HG02571 (cell line): Measurements from ENCODE around the gene NUP210L.
"Not testable (repeated sequence)": the region's sequence is repeated elsewhere in the genome, so short reads cannot be mapped to it uniquely, and the experiment has no call there.

Experiments used
- ATAC-seq: cut with Tn5 transposase; IDR thresholded peaks from one replicate; pipeline ENCODE4 v1.9.1; 2021; ENCODE audit warnings: mild to moderate bottlenecking, moderate library complexity; ENCODE audit not compliant: unreplicated experiment

The NUP210L gene

GRCh38 chr1:154100141-154100540, 54.7 kb downstream of the NUP210L start:
- not testable (repeated sequence) for ATAC-seq

GRCh38 chr1:154097873-154098272, 57.0 kb downstream of the NUP210L start:
- ATAC-seq = no peak

GRCh38 chr1:154095456-154096060, 59.3 kb downstream of the NUP210L start:
- ATAC-seq = no peak

GRCh38 chr1:154094411-154094810, 60.5 kb downstream of the NUP210L start:
- ATAC-seq = no peak

- no peak for ATAC-seq
Measured at GRCh38 chr1:154093699-154094098, 61.2 kb downstream of the NUP210L start.

- no peak for ATAC-seq
Measured at GRCh38 chr1:154091706-154092105, 63.2 kb downstream of the NUP210L start.

- ATAC-seq = no peak
Measured at GRCh38 chr1:154087574-154087973, 67.3 kb downstream of the NUP210L start.

GRCh38 chr1:154083057-154083456, 71.8 kb downstream of the NUP210L start:
- not testable (repeated sequence) for ATAC-seq

- ATAC-seq = no peak
Measured at GRCh38 chr1:154081386-154082126, 73.3 kb downstream of the NUP210L start.

GRCh38 chr1:154076413-154076812, 78.5 kb downstream of the NUP210L start:
- ATAC-seq = no peak

- ATAC-seq = no peak
Measured at GRCh38 chr1:154075746-154076145, 79.1 kb downstream of the NUP210L start.

- no peak for ATAC-seq
Measured at GRCh38 chr1:154062309-154062708, 92.6 kb downstream of the NUP210L start.

GRCh38 chr1:154047436-154047835, 107.4 kb downstream of the NUP210L start:
- not testable (repeated sequence) for ATAC-seq

GRCh38 chr1:154033697-154034096, 121.2 kb downstream of the NUP210L start:
- not testable (repeated sequence) for ATAC-seq

GRCh38 chr1:154019940-154020339, 134.9 kb downstream of the NUP210L start:
- ATAC-seq = no peak

- no peak for ATAC-seq
Measured at GRCh38 chr1:154019269-154019668, 135.6 kb downstream of the NUP210L start.

GRCh38 chr1:154014154-154014907, 140.5 kb downstream of the NUP210L start:
- no peak for ATAC-seq

- not testable (repeated sequence) for ATAC-seq
Measured at GRCh38 chr1:154012543-154012942, 142.3 kb downstream of the NUP210L start.

GRCh38 chr1:154012129-154012528, 142.7 kb downstream of the NUP210L start:
- ATAC-seq = no peak

- no peak for ATAC-seq
Measured at GRCh38 chr1:154006136-154006535, 148.7 kb downstream of the NUP210L start.

GRCh38 chr1:154000420-154000819, 154.5 kb downstream of the NUP210L start:
- ATAC-seq = no peak

GRCh38 chr1:153996882-153997281, 158.0 kb downstream of the NUP210L start:
- ATAC-seq = not testable (repeated sequence)
